Measurements from ENCODE around the gene GMEB1.

GMEB1 gene

GRCh38 chr1:28703629-28704028, 35.0 kb downstream of the GMEB1 start:
- TF ChIP-seq FOXM1 (IDR thresholded peaks at IDR 0.05; ENCODE audit: borderline replicate concordance, low read depth) (no peak), USF1 (IDR thresholded peaks at IDR 0.05) (no peak), TAF1 (IDR thresholded peaks at IDR 0.05; ENCODE audit: low read depth) (no peak), TCF12 (IDR thresholded peaks at IDR 0.05; ENCODE audit: low read depth) (no peak), ZBTB7A (IDR thresholded peaks at IDR 0.05; ENCODE audit: low read depth) (no peak), REST (IDR thresholded peaks at IDR 0.05; ENCODE audit: low read depth) (no peak), NFIC (IDR thresholded peaks at IDR 0.05) (no peak), MAX (IDR thresholded peaks at IDR 0.05) (no peak), RAD21 (IDR thresholded peaks at IDR 0.05; ENCODE audit: low read depth) (no peak)

GRCh38 chr1:28716336-28716735, 47.8 kb downstream of the GMEB1 start:
- TF ChIP-seq MAX (IDR thresholded peaks at IDR 0.05) = no peak
- no peak for TF ChIP-seq TCF12 (IDR thresholded peaks at IDR 0.05; ENCODE audit: low read depth)
- TF ChIP-seq RAD21 (IDR thresholded peaks at IDR 0.05; ENCODE audit: low read depth) = no peak
- TF ChIP-seq TEAD4 (IDR thresholded peaks at IDR 0.05) = no peak
- TF ChIP-seq EP300 (IDR thresholded peaks at IDR 0.05; ENCODE audit: borderline replicate concordance) = no peak
- TF ChIP-seq REST (IDR thresholded peaks at IDR 0.05; ENCODE audit: low read depth) = no peak
- no peak for TF ChIP-seq EGR1 (IDR thresholded peaks at IDR 0.05)
- no peak for TF ChIP-seq USF1 (IDR thresholded peaks at IDR 0.05)
- TF ChIP-seq FOXM1 (IDR thresholded peaks at IDR 0.05; ENCODE audit: borderline replicate concordance, low read depth) = no peak
- no peak for TF ChIP-seq NFIC (IDR thresholded peaks at IDR 0.05)
- no peak for TF ChIP-seq CEBPB (IDR thresholded peaks at IDR 0.05)
- TF ChIP-seq TAF1 (IDR thresholded peaks at IDR 0.05; ENCODE audit: low read depth) = no peak
- no peak for TF ChIP-seq YY1 (IDR thresholded peaks at IDR 0.05; ENCODE audit: low read depth)
- no peak for TF ChIP-seq CREB1 (IDR thresholded peaks at IDR 0.05; ENCODE audit: low read depth)
- TF ChIP-seq ZBTB7A (IDR thresholded peaks at IDR 0.05; ENCODE audit: low read depth) = no peak

GRCh38 chr1:28718166-28718565, 49.6 kb downstream of the GMEB1 start:
- TF ChIP-seq ZBTB7A (IDR thresholded peaks at IDR 0.05; ENCODE audit: low read depth) (no peak), TCF12 (IDR thresholded peaks at IDR 0.05; ENCODE audit: low read depth) (no peak), FOXM1 (IDR thresholded peaks at IDR 0.05; ENCODE audit: borderline replicate concordance, low read depth) (no peak), USF1 (IDR thresholded peaks at IDR 0.05) (no peak), YY1 (IDR thresholded peaks at IDR 0.05; ENCODE audit: low read depth) (no peak), REST (IDR thresholded peaks at IDR 0.05; ENCODE audit: low read depth) (no peak), EP300 (IDR thresholded peaks at IDR 0.05; ENCODE audit: borderline replicate concordance) (no peak), CREB1 (IDR thresholded peaks at IDR 0.05; ENCODE audit: low read depth) (no peak)

GRCh38 chr1:28718586-28719331, 50.2 kb downstream of the GMEB1 start:
- TF ChIP-seq REST (IDR thresholded peaks at IDR 0.05; ENCODE audit: low read depth) (0 out of 2 replicates have a peak, but pooled peaks have one; percentile 26), TAF1 (IDR thresholded peaks at IDR 0.05; ENCODE audit: low read depth) (no peak)
